Left ventricle myocardium inferior (tissue), 1 donor: ENCODE measurements around the gene HDC. TPM values are rescaled to one million over a fixed set of nuclear protein-coding genes. Genes with fewer than 3 reads are reported as not detected.

Experiments
- DNase-seq: peaks from one replicate; pipeline ENCODE4 v3.0.0-alpha.2; 2020
- H3K27ac ChIP-seq: fragments of 200-600 bp; replicated peaks from 2 replicates; pipeline ENCODE4 v1.8.0; 2021
- H3K27me3 ChIP-seq: fragments of 200-600 bp; 2 replicates; pipeline ENCODE4 v1.8.0; 2021; ENCODE audit warnings: low read depth
- H3K36me3 ChIP-seq: fragments of 200-600 bp; 2 replicates; pipeline ENCODE4 v1.8.0; 2021
- H3K4me1 ChIP-seq: fragments of 200-600 bp; 2 replicates; pipeline ENCODE4 v1.8.0; 2021
- H3K4me3 ChIP-seq: fragments of 200-600 bp; 2 replicates; pipeline ENCODE4 v1.8.0; 2021; ENCODE audit warnings: mild to moderate bottlenecking, moderate library complexity
- H3K9me3 ChIP-seq: fragments of 200-600 bp; replicated peaks from 2 replicates; pipeline ENCODE4 v1.8.0; 2021
- intact Hi-C: fragments of 100-400 bp; cut with micrococcal nuclease; formaldehyde crosslinking; loops from one replicate; pipeline ENCODE4 v1.11.0; 2022
- total RNA-seq: library from RNA; stranded (reverse); fragmentation: NEBNext Ultra II Directional; extraction: Animal tissue kit (Norgen Biotek cat#: 25700); gene quantifications from one replicate; pipeline ENCODE4 v1.2.1, GENCODE V29; 2021
- TF ChIP-seq, protein P1 (sequence below): fragments of 200-600 bp; IDR thresholded peaks from 2 replicates; pipeline ENCODE4 v1.8.0; 2021; ENCODE audit warnings: antibody characterized with exemption, mild to moderate bottlenecking, borderline replicate concordance
- donor health status: DM: no; HTN: yes; CAD: no; lungs with severe emphysema.

HDC gene
- total RNA-seq, 1 donor from 2014 or later = 0.52 TPM

DNA sequence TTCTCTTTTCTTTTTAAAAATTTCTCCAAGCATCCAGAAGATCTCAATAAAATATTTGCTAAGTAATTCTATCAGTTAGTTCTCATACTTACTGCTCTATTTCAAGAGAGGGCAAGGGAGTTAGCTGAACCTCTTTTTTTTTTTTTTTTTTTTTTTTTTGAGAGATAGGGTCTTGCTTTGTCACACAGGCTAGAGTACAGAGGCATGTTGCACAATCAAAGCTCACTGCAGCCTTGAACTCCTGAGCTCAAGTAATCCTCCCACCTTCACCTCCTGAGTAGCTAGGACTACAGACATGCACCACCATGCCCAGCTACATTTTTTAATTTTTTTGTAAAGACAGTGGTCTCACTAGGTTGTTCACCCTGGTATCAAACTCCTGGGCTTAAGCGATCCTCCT lies 21.4 kb downstream of the HDC start:
- TF ChIP-seq, protein P1, sequence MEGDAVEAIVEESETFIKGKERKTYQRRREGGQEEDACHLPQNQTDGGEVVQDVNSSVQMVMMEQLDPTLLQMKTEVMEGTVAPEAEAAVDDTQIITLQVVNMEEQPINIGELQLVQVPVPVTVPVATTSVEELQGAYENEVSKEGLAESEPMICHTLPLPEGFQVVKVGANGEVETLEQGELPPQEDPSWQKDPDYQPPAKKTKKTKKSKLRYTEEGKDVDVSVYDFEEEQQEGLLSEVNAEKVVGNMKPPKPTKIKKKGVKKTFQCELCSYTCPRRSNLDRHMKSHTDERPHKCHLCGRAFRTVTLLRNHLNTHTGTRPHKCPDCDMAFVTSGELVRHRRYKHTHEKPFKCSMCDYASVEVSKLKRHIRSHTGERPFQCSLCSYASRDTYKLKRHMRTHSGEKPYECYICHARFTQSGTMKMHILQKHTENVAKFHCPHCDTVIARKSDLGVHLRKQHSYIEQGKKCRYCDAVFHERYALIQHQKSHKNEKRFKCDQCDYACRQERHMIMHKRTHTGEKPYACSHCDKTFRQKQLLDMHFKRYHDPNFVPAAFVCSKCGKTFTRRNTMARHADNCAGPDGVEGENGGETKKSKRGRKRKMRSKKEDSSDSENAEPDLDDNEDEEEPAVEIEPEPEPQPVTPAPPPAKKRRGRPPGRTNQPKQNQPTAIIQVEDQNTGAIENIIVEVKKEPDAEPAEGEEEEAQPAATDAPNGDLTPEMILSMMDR = no peak
- H3K4me1 ChIP-seq = no peaks in the 10 kb centered on the region
- H3K27ac ChIP-seq = no peak overlapping the region
- no peak for DNase-seq
- intact Hi-C loops = no loop called here
- H3K4me3 ChIP-seq = no peak overlapping the region
- no peaks in the 10 kb centered on the region for H3K27me3 ChIP-seq
- no peaks in the 10 kb centered on the region for H3K9me3 ChIP-seq
- no peaks in the 10 kb centered on the region for H3K36me3 ChIP-seq

DNA sequence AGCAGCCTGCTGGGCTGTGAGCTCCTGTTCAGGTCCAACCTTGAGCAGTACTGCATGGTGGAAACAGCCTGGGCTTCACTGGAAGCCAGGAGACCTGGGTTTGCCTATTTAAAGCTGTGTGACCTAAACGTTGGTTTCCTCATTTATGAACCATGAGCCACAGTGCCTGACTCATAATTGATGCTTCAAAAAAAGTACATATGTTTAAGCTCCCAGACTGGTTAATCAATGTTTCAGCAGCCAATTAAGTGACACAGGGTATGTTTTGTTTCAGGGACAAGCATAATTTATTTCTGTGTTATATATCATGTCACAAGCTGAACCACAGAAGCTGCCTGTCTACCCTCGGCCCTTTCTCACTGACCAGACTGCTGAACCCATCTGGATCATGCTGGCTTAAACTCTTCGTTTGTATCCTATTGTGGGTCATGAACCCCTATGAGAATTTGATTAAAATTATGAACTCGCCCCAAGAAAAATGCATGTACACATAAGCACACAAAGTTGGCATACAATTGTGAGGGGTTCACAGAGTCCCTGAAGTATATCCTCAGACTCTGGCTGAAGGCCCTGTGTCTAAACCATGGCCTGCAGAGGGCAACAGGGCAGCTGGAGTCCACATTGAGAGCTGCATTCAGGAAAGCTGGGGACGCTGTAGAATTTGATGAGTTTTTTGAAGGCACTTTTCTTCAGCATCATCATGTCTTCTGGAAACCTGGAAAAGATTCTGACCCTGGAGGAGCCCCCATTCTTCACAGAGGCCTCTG lies 23.7 kb downstream of the HDC start:
- no peaks in the 10 kb centered on the region for H3K36me3 ChIP-seq
- H3K9me3 ChIP-seq = no peaks in the 10 kb centered on the region
- DNase-seq = no peak
- no peak overlapping the region for H3K4me3 ChIP-seq
- TF ChIP-seq, protein P1 = no peak
- no peak overlapping the region for H3K27ac ChIP-seq
- no peaks in the 10 kb centered on the region for H3K27me3 ChIP-seq
- intact Hi-C loops = no loop called here
- no peaks in the 10 kb centered on the region for H3K4me1 ChIP-seq

DNA sequence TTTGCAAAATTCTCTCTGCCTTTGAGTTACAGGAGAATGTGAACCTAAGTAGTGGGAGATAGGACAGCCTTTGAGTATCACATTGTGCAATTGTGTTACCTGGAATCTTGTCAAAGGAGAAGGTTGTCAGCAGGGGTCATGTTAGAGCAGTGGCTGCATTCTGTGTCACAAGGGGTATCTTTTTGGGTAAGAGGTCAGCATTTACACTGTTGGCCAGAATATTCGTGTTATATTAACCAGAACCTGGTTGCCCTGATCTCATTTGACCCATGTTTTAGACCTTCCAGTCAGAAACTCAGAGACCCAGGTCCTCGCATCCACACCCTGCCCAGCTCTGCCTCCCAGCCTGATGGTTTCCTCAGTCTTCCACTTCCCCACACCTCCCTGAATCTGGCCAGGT lies 27.3 kb downstream of the HDC start:
- Histone ChIP-seq H3K9me3 (no peaks in the 10 kb centered on the region), H3K36me3 (no peaks in the 10 kb centered on the region), H3K27ac (no peak overlapping the region), H3K4me3 (no peak overlapping the region), H3K4me1 (no peaks in the 10 kb centered on the region), H3K27me3 (no peaks in the 10 kb centered on the region)
- no peak for DNase-seq
- TF ChIP-seq, protein P1 = no peak
- intact Hi-C loops = no loop called here

DNA sequence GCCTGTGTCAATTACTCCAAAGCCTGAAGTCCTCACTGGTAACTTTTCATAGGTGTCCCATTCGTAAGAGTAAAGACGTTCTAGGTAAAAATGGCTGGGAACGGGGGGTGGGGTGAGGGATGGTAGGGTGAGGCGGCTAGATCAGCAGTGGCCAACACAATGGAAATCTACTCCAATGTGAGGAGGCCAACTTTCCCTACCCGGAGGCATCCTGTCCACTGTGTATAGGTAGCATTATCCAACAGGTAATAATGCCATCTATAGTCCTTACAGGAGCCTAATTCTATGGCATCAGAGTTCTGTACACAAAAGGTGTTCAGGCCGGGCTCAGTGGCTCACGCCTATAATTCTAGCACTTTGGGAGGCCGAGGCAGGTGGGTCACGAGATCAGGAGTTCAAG lies 29.1 kb downstream of the HDC start:
- TF ChIP-seq, protein P1 = no peak
- no peaks in the 10 kb centered on the region for H3K36me3 ChIP-seq

DNA sequence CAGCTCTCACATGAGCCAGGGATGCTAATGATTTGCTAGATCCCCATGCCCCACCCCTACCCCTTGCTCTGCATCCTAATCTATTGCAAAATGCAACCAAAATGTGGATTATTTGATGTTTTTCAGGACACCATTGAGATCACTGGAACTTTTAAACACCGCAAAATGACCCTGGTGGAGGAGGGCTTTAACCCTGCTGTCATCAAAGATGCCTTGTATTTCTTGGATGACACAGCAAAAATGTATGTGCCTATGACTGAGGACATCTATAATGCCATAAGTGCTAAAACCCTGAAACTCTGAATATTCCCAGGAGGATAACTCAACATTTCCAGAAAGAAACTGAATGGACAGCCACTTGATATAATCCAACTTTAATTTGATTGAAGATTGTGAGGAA lies 29.7 kb downstream of the HDC start:
- Histone ChIP-seq H3K36me3 (no peaks in the 10 kb centered on the region), H3K9me3 (no peaks in the 10 kb centered on the region), H3K27ac (no peak overlapping the region), H3K27me3 (no peaks in the 10 kb centered on the region), H3K4me1 (no peaks in the 10 kb centered on the region), H3K4me3 (no peak overlapping the region)
- TF ChIP-seq, protein P1 = no peak
- intact Hi-C loops = no loop called here
- DNase-seq = no peak

More for the DNA sequence above, 29.1 kb downstream of the HDC start:
- Histone ChIP-seq H3K27me3 (no peaks in the 10 kb centered on the region), H3K4me1 (no peaks in the 10 kb centered on the region), H3K9me3 (no peaks in the 10 kb centered on the region), H3K4me3 (no peak overlapping the region), H3K27ac (no peak overlapping the region)
- intact Hi-C loops = no loop called here
- DNase-seq = no peak
